ENCODE measurements around the gene PBXIP1.
"Not testable (repeated sequence)": the region's sequence is repeated elsewhere in the genome, so short reads cannot be mapped to it uniquely, and the experiment has no call there.

The PBXIP1 gene

GRCh38 chr1:154955718-154956543 lies at the start of gene PBXIP1:
Gene PBXIP1, minus strand, starts transcription at chr1:154956099. Its CDS starts 2,378 bp downstream, at chr1:154953721.
- peak; percentile 89 to 93 for DNase-seq

- no peak for DNase-seq
These were observed 49.4 kb upstream of the PBXIP1 start for GRCh38 chr1:155005076-155006011.

GRCh38 chr1:155004352-155005075 lies 48.6 kb upstream of the PBXIP1 start:
- no peak for DNase-seq

GRCh38 chr1:155003766-155004351 lies 48.0 kb upstream of the PBXIP1 start:
- DNase-seq: peak in 1 of 2 experiments; percentile 64

- peak; percentile 37 to 67 for DNase-seq
These were observed 47.4 kb upstream of the PBXIP1 start for GRCh38 chr1:155003227-155003765.

- no peak for DNase-seq
These were observed 46.7 kb upstream of the PBXIP1 start, which contains the start of gene ZBTB7B for GRCh38 chr1:155002464-155003226. Gene ZBTB7B, plus strand, starts transcription at chr1:155002802. Its CDS starts 11,859 bp downstream, at chr1:155014661.

GRCh38 chr1:155001675-155002463 lies 46.0 kb upstream of the PBXIP1 start:
- DNase-seq: peak; percentile 99 to 100

GRCh38 chr1:155001425-155001674 lies 45.5 kb upstream of the PBXIP1 start:
- no peak for DNase-seq

GRCh38 chr1:155000726-155001424 lies 45.0 kb upstream of the PBXIP1 start:
- DNase-seq: peak; percentile 90 to 95

- DNase-seq: peak in 1 of 2 experiments; percentile 74
These were observed 44.5 kb upstream of the PBXIP1 start for GRCh38 chr1:155000411-155000725.

GRCh38 chr1:154999571-155000410 lies 43.9 kb upstream of the PBXIP1 start:
- peak; percentile 58 to 76 for DNase-seq

GRCh38 chr1:154998818-154999570 lies 43.1 kb upstream of the PBXIP1 start:
- DNase-seq: peak; percentile 77 to 82

GRCh38 chr1:154998201-154998780 lies 42.4 kb upstream of the PBXIP1 start:
- no peak for DNase-seq

- DNase-seq: no peak
These were observed 41.2 kb upstream of the PBXIP1 start for GRCh38 chr1:154996966-154997701.

- DNase-seq: not testable (repeated sequence)
These were observed 39.5 kb upstream of the PBXIP1 start for GRCh38 chr1:154995301-154995983.

- DNase-seq: no peak
These were observed 38.7 kb upstream of the PBXIP1 start for GRCh38 chr1:154994591-154994990.

GRCh38 chr1:154994269-154994587 lies 38.3 kb upstream of the PBXIP1 start:
- no peak for DNase-seq
